Measurements from ENCODE around the gene RETREG2.
A peak's percentile ranks its signal among the peaks of the same experiment; 100 is the strongest.
"Not testable (repeated sequence)": the region's sequence is repeated elsewhere in the genome, so short reads cannot be mapped to it uniquely, and the experiment has no call there.

Gene RETREG2

GRCh38 chr2:219198974-219199373 lies 20.9 kb downstream of the RETREG2 start:
- H3K27me3 Mint-ChIP-seq, result peaks cover 11% of the 10 kb centered on the region
- no peak overlapping the region for H3K4me3 Mint-ChIP-seq
- no peaks in the 10 kb centered on the region for H3K36me3 Mint-ChIP-seq
- no peak overlapping the region for H3K27ac Mint-ChIP-seq
- H3K9me3 Mint-ChIP-seq, result no peaks in the 10 kb centered on the region
- no peaks in the 10 kb centered on the region for H3K4me1 Mint-ChIP-seq
- ATAC-seq (ENCODE audit: low read depth) (no peak), DNase-seq (ENCODE audit: low spot score in 2 of 2) (no peak)

GRCh38 chr2:219199470-219200211 lies 21.6 kb downstream of the RETREG2 start:
- Mint-ChIP-seq H3K27ac (no peak overlapping the region), H3K4me1 (no peaks in the 10 kb centered on the region), H3K27me3 (peaks cover 11% of the 10 kb centered on the region), H3K9me3 (no peaks in the 10 kb centered on the region), H3K36me3 (no peaks in the 10 kb centered on the region), H3K4me3 (no peak overlapping the region)
- ATAC-seq (ENCODE audit: low read depth) (no peak), DNase-seq (ENCODE audit: low spot score in 2 of 2) (no peak)

- not testable (repeated sequence) for H3K9me3 Mint-ChIP-seq; H3K4me3 Mint-ChIP-seq; DNase-seq (ENCODE audit: low spot score in 2 of 2); H3K4me1 Mint-ChIP-seq; H3K36me3 Mint-ChIP-seq; H3K27ac Mint-ChIP-seq; ATAC-seq (ENCODE audit: low read depth); H3K27me3 Mint-ChIP-seq
These were observed 22.6 kb downstream of the RETREG2 start for GRCh38 chr2:219200502-219201326.

- not testable (repeated sequence) for DNase-seq (ENCODE audit: low spot score in 2 of 2); ATAC-seq (ENCODE audit: low read depth); H3K36me3 Mint-ChIP-seq; H3K27me3 Mint-ChIP-seq; H3K4me3 Mint-ChIP-seq; H3K27ac Mint-ChIP-seq; H3K9me3 Mint-ChIP-seq; H3K4me1 Mint-ChIP-seq
These were observed 23.3 kb downstream of the RETREG2 start for GRCh38 chr2:219201331-219201730.

GRCh38 chr2:219204425-219205164 lies 26.5 kb downstream of the RETREG2 start:
- Mint-ChIP-seq H3K9me3 (no peaks in the 10 kb centered on the region), H3K27me3 (peaks cover under 1% of the 10 kb centered on the region), H3K36me3 (no peaks in the 10 kb centered on the region), H3K4me1 (peaks cover 13% of the 10 kb centered on the region), H3K4me3 (no peak overlapping the region), H3K27ac (no peak overlapping the region)
- DNase-seq (ENCODE audit: low spot score in 2 of 2) (no peak), ATAC-seq (ENCODE audit: low read depth) (no peak)

GRCh38 chr2:219205165-219205538 lies 27.1 kb downstream of the RETREG2 start:
- H3K27me3 Mint-ChIP-seq, result no peaks in the 10 kb centered on the region
- H3K27ac Mint-ChIP-seq, result no peak overlapping the region
- ATAC-seq (ENCODE audit: low read depth) (no peak), DNase-seq (ENCODE audit: low spot score in 2 of 2) (no peak)
- peaks cover 13% of the 10 kb centered on the region for H3K4me1 Mint-ChIP-seq
- no peak overlapping the region for H3K4me3 Mint-ChIP-seq
- no peaks in the 10 kb centered on the region for H3K36me3 Mint-ChIP-seq
- H3K9me3 Mint-ChIP-seq, result no peaks in the 10 kb centered on the region

GRCh38 chr2:219205981-219206327 lies 27.9 kb downstream of the RETREG2 start:
- Mint-ChIP-seq H3K27me3 (no peaks in the 10 kb centered on the region), H3K27ac (peak overlapping the region; percentile 86), H3K9me3 (no peaks in the 10 kb centered on the region), H3K4me3 (peak overlapping the region; percentile 82), H3K4me1 (peaks cover 13% of the 10 kb centered on the region), H3K36me3 (no peaks in the 10 kb centered on the region)
- ATAC-seq (ENCODE audit: low read depth), result no peak
- DNase-seq (ENCODE audit: low spot score in 2 of 2), result no peak

DNA sequence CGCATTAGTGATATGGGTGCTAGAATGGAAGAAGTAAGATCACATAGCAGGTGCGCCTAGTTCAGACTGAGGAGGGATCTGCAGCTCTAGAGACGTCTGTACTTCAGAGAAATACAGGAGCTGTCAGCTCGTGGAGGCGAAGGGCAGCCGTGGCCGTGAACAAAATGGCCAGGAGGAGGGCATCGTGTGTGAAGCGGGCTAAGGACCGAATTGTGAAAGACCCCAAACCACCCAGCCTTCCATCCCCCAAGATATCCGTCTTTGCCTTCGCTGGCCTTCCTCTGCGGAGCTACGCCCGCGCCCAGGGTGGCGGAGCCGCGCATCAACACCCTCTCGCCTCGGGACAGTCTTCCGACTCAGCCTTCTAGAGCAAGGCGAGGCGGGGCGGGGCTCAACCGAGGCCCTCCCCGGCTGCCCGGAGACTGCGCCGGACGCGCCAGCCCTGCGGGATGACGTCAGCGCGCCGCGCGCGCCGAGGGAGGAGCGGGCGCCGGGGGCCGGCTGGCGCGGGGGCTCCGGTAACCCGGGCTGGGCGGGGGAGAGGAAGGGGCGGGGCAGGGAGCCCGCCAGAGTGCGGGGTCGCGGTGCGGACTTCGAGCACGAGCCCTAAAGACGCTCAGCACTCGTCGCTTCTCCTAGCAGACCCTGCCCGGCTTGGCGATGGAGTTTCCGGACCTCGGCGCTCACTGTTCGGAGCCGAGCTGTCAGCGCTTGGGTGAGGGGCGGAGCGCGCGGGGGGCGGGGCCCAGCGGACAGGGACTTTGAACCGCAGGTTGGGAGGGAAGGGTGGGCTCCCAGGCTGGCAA lies 28.5 kb downstream of the RETREG2 start, which contains the start of gene ZFAND2B:
ZFAND2B (plus strand) TSS at position 455 of the 806 bp plus-strand sequence; CDS start at position 661, 206 bp downstream.
- Mint-ChIP-seq H3K9me3 (no peaks in the 10 kb centered on the region), H3K4me3 (peak within 1 kb of the TSS; percentile 82), H3K27ac (peak within 1 kb of the TSS; percentile 86), H3K36me3 (no peaks in the 10 kb centered on the region), H3K4me1 (peaks cover 16% of the 10 kb centered on the region), H3K27me3 (no peaks in the 10 kb centered on the region)
- ATAC-seq (ENCODE audit: low read depth) (peak; percentile 91), DNase-seq (ENCODE audit: low spot score in 2 of 2) (peak; percentile 94 to 96)

DNA sequence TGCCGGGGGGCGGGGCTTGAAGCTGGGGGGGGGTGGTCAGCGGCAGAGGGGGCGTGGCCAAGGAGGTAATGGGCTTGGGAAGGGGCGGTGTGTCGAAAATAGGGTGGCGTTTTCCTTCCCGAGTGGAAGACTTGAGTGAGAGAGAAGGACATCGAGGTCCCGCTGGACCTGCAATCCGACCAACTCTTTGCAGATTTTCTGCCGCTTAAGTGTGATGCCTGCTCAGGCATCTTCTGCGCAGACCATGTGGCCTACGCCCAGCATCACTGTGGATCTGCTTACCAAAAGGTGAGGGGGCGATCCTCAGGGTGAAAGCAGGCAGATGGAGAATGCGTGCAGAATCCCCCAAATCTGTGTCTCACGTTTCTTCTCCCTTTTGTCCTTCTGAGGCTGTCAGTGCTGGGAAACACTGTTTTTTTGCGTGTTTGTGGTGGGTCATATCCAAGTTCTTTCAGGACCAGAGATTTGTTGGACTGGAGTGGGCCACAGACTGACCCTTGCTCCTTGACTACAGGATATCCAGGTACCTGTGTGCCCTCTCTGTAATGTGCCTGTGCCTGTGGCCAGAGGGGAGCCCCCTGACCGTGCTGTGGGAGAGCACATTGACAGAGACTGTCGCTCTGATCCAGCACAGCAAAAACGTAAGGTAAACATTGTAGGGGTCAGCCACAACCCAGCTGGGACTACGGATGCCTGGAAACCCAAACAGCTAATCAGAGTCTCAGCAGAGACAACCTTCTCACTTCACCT lies 29.2 kb downstream of the RETREG2 start:
- DNase-seq (ENCODE audit: low spot score in 2 of 2) (no peak), ATAC-seq (ENCODE audit: low read depth) (no peak)
- H3K36me3 Mint-ChIP-seq, result no peaks in the 10 kb centered on the region
- H3K27ac Mint-ChIP-seq, result peak overlapping the region; percentile 86
- peaks cover 19% of the 10 kb centered on the region for H3K4me1 Mint-ChIP-seq
- H3K27me3 Mint-ChIP-seq, result no peaks in the 10 kb centered on the region
- no peaks in the 10 kb centered on the region for H3K9me3 Mint-ChIP-seq
- peak overlapping the region; percentile 82 for H3K4me3 Mint-ChIP-seq

GRCh38 chr2:219207884-219208740 lies 30.0 kb downstream of the RETREG2 start:
- Mint-ChIP-seq H3K27ac (no peak overlapping the region), H3K4me3 (peak overlapping the region; percentile 82), H3K4me1 (peaks cover 19% of the 10 kb centered on the region), H3K36me3 (no peaks in the 10 kb centered on the region), H3K27me3 (no peaks in the 10 kb centered on the region), H3K9me3 (no peaks in the 10 kb centered on the region)
- no peak for DNase-seq (ENCODE audit: low spot score in 2 of 2)
- ATAC-seq (ENCODE audit: low read depth), result no peak

GRCh38 chr2:219209236-219210195 lies 31.4 kb downstream of the RETREG2 start:
- peak overlapping the region; percentile 28 for H3K27ac Mint-ChIP-seq
- H3K4me1 Mint-ChIP-seq, result peaks cover 19% of the 10 kb centered on the region
- no peaks in the 10 kb centered on the region for H3K27me3 Mint-ChIP-seq
- peaks cover 3% of the 10 kb centered on the region for H3K36me3 Mint-ChIP-seq
- no peak overlapping the region for H3K4me3 Mint-ChIP-seq
- no peak for DNase-seq (ENCODE audit: low spot score in 2 of 2)
- no peak for ATAC-seq (ENCODE audit: low read depth)
- no peaks in the 10 kb centered on the region for H3K9me3 Mint-ChIP-seq
